OCI-LY7 (cell line): ENCODE data around the gene ZFP30. TPM values are rescaled to one million over a fixed set of nuclear protein-coding genes. Genes with fewer than 3 reads are reported as not detected.

Source experiments
- Bru-seq: library from RNA; stranded (reverse); fragments of 400-500 nt; gene quantifications from one replicate; lab custom pipeline; 2021; lab: Mats Ljungman, UMichigan
- BruChase-seq, 2 experiments: library from RNA; stranded (reverse); fragments of 400-500 nt; gene quantifications; one replicate each; lab custom pipeline; 2021; lab: Mats Ljungman, UMichigan
- BruUV-seq: library from RNA; stranded (reverse); fragments of 400-500 nt; replicated peaks from 2 replicates; lab custom pipeline; 2021; lab: Mats Ljungman, UMichigan
- CTCF ChIA-PET: fragments of 300-600 bp; sonication (Branson Sonifier 250); formaldehyde crosslinking; loops from one replicate; lab custom pipeline; 2022; ENCODE audit warnings: antibody characterized with exemption; ENCODE audit not compliant: unreplicated experiment; lab: Charles Lee
- POLR2A ChIA-PET: fragments of 300-600 bp; sonication (Branson Sonifier 250); formaldehyde crosslinking; loops from one replicate; lab custom pipeline; 2022; ENCODE audit warnings: antibody characterized with exemption; lab: Charles Lee
- DNase-seq: peaks from one replicate; pipeline ENCODE4 v3.0.0-alpha.2; 2015; ENCODE audit warnings: low spot score
- H2AFZ ChIP-seq: fragments of 200-600 bp; sonication (generic), shearing (Covaris generic); 2 replicates; pipeline ENCODE4 v1.6.1; 2014; ENCODE audit warnings: mild to moderate bottlenecking, antibody characterized with exemption, low read length, moderate library complexity
- H3K27ac ChIP-seq: fragments of 200-600 bp; sonication (generic); 2 replicates; pipeline ENCODE4 v1.5.1; 2014; ENCODE audit warnings: mixed run types, low read depth, mild to moderate bottlenecking, moderate library complexity, low read length, inconsistent platforms; ENCODE audit not compliant: poor library complexity, severe bottlenecking
- H3K36me3 ChIP-seq: fragments of 200-600 bp; sonication (generic); 2 replicates; pipeline ENCODE4 v1.6.1; 2014; ENCODE audit warnings: mild to moderate bottlenecking, antibody characterized with exemption, low read length, moderate library complexity, mixed read lengths; ENCODE audit not compliant: insufficient read depth
- H3K4me1 ChIP-seq: fragments of 200-600 bp; sonication (generic); 2 replicates; pipeline ENCODE4 v1.5.1; 2014; ENCODE audit warnings: mild to moderate bottlenecking, low read length; ENCODE audit not compliant: insufficient read depth, poor library complexity, severe bottlenecking
- H3K4me2 ChIP-seq: fragments of 200-600 bp; sonication (generic); 2 replicates; pipeline ENCODE4 v1.6.1; 2014; ENCODE audit warnings: mild to moderate bottlenecking, low read length
- H3K4me3 ChIP-seq: fragments of 200-600 bp; sonication (generic); 2 replicates; pipeline ENCODE4 v1.5.1; 2014; ENCODE audit warnings: mild to moderate bottlenecking, low read depth, low read length; ENCODE audit not compliant: poor library complexity, severe bottlenecking
- H3K79me2 ChIP-seq: fragments of 200-600 bp; sonication (generic); 2 replicates; pipeline ENCODE4 v1.6.1; 2016; ENCODE audit warnings: low read depth, mild to moderate bottlenecking, low read length, moderate library complexity, mixed read lengths; ENCODE audit not compliant: insufficient read depth
- H3K9me2 ChIP-seq: fragments of 200-600 bp; sonication (generic); 2 replicates; pipeline ENCODE4 v1.6.1; 2016; ENCODE audit warnings: mild to moderate bottlenecking, low read length, mixed read lengths; ENCODE audit not compliant: insufficient read depth
- H3K9me3 ChIP-seq: fragments of 200-600 bp; sonication (generic); 2 replicates; pipeline ENCODE4 v1.6.1; 2014; ENCODE audit warnings: mild to moderate bottlenecking, mixed run types, low read length, mixed read lengths
- H4K20me1 ChIP-seq: fragments of 200-600 bp; sonication (generic); 2 replicates; pipeline ENCODE4 v1.6.1; 2014; ENCODE audit warnings: mild to moderate bottlenecking, antibody characterized with exemption, low read length, moderate library complexity, mixed read lengths; ENCODE audit not compliant: insufficient read depth
- CTCF ChIP-seq: fragments of 200-600 bp; sonication (generic); conservative IDR thresholded peaks from 2 replicates; pipeline ENCODE4 v1.5.1; 2014; ENCODE audit warnings: mild to moderate bottlenecking, antibody characterized with exemption, low read length, moderate library complexity, mixed read lengths
- EZH2phosphoT487 ChIP-seq: fragments of 200-600 bp; sonication (generic); IDR thresholded peaks from 2 replicates; pipeline ENCODE4 v1.6.1; 2018; ENCODE audit warnings: low read depth, borderline replicate concordance, mild to moderate bottlenecking, mixed run types, antibody characterized with exemption, low read length, moderate library complexity, mixed read lengths
- intact Hi-C: fragments of 100-400 bp; cut with micrococcal nuclease; formaldehyde crosslinking; loops from one replicate; pipeline ENCODE4 v1.10.0; 2022; ENCODE audit not compliant: unreplicated experiment
- long read RNA-seq: library from polyadenylated mRNA; stranded (forward); transcript quantifications from one replicate; pipeline ENCODE4 v2.0.0, GENCODE V29; 2022
- total RNA-seq, 2 experiments: library from RNA; depleted of rRNA in 1 of 2; stranded (reverse); fragments of >200 nt in 1 of 2; shearing (Covaris generic) in 1 of 2; gene quantifications; 2 replicates each; pipeline ENCODE4 v1.2.3, GENCODE V29; 2014 to 2022

The ZFP30 gene
- 4.5 and 6.2 TPM in 2 replicates for total RNA-seq (2014; rRNA removed; shearing (Covaris generic))
- 12.8 and 13.5 TPM in 2 replicates for total RNA-seq (2022)
- percentile 60 among the genes with signal in this experiment for Bru-seq, nascent RNA
- BruChase-seq, experiment 1, labeled RNA remaining after a 6-hour chase: percentile 58 among the genes with signal in this experiment
- percentile 60 among the genes with signal in this experiment for BruChase-seq, experiment 2, labeled RNA remaining after a 2-hour chase
- long read RNA-seq, partial matches to known transcripts: 1 of 18 reads
- long read RNA-seq, other reads (novel, unspliced or antisense): 17 of 18 reads

DNA sequence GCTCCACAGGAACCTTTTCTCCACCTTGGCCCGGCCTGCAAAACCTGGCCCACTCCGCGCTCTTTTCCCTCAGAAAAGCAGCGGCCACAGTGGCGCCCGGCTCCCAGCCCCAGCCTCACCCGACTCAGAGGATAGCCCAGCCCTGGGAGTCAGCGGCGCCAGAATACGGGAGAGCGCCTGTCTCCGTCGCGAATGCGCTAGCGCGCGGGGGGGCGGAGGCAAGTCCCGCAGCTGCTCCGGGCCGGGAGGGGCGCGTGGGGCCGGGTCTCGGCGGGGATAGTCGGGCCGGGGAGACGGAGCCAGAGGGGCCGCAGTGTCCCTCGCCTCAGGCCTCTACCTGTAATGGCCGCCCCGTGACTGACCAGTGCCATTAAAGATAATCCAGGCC lies at the start of gene ZFP30:
ZFP30 (minus strand) TSS at position 165 of the 388 bp plus-strand sequence. CDS start 7,643 bp downstream, outside the sequence.
- 0 out of 2 replicates have a peak, but pooled peaks cover 3% of the 10 kb centered on the region for H3K9me3 ChIP-seq
- no peaks in the 10 kb centered on the region for H3K36me3 ChIP-seq
- no TSS peak for BruUV-seq
- H3K4me1 ChIP-seq: peaks cover 7% of the 10 kb centered on the region
- peak within 1 kb of the TSS; percentile 80 for H3K4me3 ChIP-seq
- TF ChIP-seq CTCF: no peak
- no peak for TF ChIP-seq EZH2phosphoT487
- no peaks in the 10 kb centered on the region for H4K20me1 ChIP-seq
- H3K9me2 ChIP-seq: no peaks in the 10 kb centered on the region
- intact Hi-C loops: no loop called here
- peak; percentile 65 for DNase-seq
- ChIA-PET POLR2A (no interaction called here), CTCF (no interaction called here)
- peaks cover 23% of the 10 kb centered on the region; the same call in 1 of the 2 replicates for H3K79me2 ChIP-seq
- H2AFZ ChIP-seq: peak within 1 kb of the TSS; percentile 93
- H3K4me2 ChIP-seq: peak within 1 kb of the TSS; percentile 73
- H3K27ac ChIP-seq: peak within 1 kb of the TSS; percentile 58

DNA sequence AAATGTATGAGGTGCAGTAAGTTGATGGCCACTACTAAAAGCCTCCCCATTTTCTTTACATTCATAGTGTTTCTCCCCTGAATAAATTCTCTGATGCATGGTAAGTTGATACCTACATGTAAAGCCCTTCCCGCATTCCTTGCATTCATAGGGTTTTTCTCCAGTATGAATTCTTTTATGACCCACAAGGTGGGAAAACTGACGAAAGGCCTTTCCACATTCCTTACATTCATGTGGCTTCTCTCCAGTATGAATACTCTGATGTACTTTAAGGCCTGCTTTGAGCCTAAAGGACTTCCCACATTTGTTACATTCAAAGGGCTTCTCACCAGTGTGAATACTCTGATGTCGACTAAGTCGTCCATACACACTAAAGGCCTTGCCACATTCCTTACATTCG lies 43.8 kb upstream of the ZFP30 start:
- Histone ChIP-seq H3K9me3 (peaks cover 12% of the 10 kb centered on the region), H3K27ac (no peak overlapping the region), H3K36me3 (peaks cover 58% of the 10 kb centered on the region), H3K9me2 (no peaks in the 10 kb centered on the region), H3K79me2 (no peaks in the 10 kb centered on the region), H4K20me1 (no peaks in the 10 kb centered on the region), H3K4me3 (no peak overlapping the region), H2AFZ (no peak overlapping the region), H3K4me2 (no peak overlapping the region), H3K4me1 (no peaks in the 10 kb centered on the region)
- no TSS peak for BruUV-seq
- POLR2A ChIA-PET: no interaction called here
- TF ChIP-seq EZH2phosphoT487 (no peak), CTCF (no peak)
- CTCF ChIA-PET: no interaction called here
- intact Hi-C loops: no loop called here
- DNase-seq: no peak

DNA sequence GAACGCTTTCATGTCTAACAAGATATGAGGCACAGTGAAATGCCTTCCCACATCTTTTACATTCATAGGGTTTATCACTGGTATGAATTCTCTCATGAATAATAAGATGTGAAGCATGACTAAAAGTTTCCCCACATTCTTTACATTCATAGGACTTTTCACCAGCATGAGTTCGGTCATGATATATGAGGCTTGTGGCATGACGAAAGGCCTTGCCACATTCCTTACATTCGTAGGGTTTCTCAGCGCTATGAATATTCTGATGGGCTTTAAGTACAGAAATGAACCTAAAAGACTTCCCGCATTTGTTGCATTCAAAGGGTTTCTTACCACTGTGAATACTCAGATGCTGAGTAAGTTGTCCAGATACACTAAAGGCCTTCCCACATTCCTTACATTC lies 43.0 kb upstream of the ZFP30 start:
- no TSS peak for BruUV-seq
- Histone ChIP-seq H2AFZ (no peak overlapping the region), H3K4me2 (no peak overlapping the region), H4K20me1 (no peaks in the 10 kb centered on the region), H3K27ac (no peak overlapping the region), H3K9me2 (no peaks in the 10 kb centered on the region), H3K4me3 (no peak overlapping the region), H3K4me1 (no peaks in the 10 kb centered on the region), H3K36me3 (peaks cover 53% of the 10 kb centered on the region), H3K9me3 (peaks cover 12% of the 10 kb centered on the region), H3K79me2 (no peaks in the 10 kb centered on the region)
- POLR2A ChIA-PET: interaction anchor here (0.7 kb wide), 1 partner anchor 13 kb away, joined by 3 read pairs; no protein-coding TSS in a partner anchor
- CTCF ChIA-PET: no interaction called here
- TF ChIP-seq EZH2phosphoT487 (no peak), CTCF (no peak)
- DNase-seq: no peak
- intact Hi-C loops: no loop called here
